ENCODE results near the gene GGTA1. TPM values are rescaled to one million over a fixed set of nuclear protein-coding genes. Genes with fewer than 3 reads are reported as not detected.
"Not testable (repeated sequence)": the region's sequence is repeated elsewhere in the genome, so short reads cannot be mapped to it uniquely, and the experiment has no call there.

Gene GGTA1
- polyA plus RNA-seq, 1 of the 3 experiments (the other 2 are of a cell fraction) = 0.03 TPM

DNA sequence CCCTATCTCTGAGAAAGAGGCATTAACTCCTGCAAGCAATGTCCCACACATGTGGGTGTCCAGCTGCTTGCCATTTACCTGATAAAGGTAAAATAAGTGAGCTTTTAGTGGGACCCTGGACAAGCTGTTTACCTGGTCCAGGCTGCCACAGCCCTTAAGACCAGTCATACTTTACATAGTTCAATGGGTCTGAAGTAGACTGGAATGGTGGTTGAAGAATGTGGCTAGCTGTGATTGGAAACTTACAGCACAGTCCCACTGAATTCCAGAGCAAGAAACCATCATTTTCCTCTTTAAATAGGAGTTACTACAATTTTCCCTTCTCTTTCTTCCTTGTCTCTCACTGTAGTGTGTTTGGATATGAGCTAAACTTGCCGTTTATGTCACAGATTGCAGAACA is 60.6 kb downstream of the GGTA1 start:
- no peaks in the 10 kb centered on the region for H3F3A ChIP-seq (replicated peaks; ENCODE audit: insufficient read depth)
- DNase-seq = no peak
- TF ChIP-seq GATA2 (CRISPR knock-in tag; IDR thresholded peaks at IDR 0.05) (no peak), JUND (IDR thresholded peaks at IDR 0.05) (no peak)
- TF ChIP-seq, protein P1, sequence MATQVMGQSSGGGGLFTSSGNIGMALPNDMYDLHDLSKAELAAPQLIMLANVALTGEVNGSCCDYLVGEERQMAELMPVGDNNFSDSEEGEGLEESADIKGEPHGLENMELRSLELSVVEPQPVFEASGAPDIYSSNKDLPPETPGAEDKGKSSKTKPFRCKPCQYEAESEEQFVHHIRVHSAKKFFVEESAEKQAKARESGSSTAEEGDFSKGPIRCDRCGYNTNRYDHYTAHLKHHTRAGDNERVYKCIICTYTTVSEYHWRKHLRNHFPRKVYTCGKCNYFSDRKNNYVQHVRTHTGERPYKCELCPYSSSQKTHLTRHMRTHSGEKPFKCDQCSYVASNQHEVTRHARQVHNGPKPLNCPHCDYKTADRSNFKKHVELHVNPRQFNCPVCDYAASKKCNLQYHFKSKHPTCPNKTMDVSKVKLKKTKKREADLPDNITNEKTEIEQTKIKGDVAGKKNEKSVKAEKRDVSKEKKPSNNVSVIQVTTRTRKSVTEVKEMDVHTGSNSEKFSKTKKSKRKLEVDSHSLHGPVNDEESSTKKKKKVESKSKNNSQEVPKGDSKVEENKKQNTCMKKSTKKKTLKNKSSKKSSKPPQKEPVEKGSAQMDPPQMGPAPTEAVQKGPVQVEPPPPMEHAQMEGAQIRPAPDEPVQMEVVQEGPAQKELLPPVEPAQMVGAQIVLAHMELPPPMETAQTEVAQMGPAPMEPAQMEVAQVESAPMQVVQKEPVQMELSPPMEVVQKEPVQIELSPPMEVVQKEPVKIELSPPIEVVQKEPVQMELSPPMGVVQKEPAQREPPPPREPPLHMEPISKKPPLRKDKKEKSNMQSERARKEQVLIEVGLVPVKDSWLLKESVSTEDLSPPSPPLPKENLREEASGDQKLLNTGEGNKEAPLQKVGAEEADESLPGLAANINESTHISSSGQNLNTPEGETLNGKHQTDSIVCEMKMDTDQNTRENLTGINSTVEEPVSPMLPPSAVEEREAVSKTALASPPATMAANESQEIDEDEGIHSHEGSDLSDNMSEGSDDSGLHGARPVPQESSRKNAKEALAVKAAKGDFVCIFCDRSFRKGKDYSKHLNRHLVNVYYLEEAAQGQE (IDR thresholded peaks at IDR 0.05; ENCODE audit: low read depth, low read length) = no peak
- CTCF ChIA-PET = interaction anchor here (0.9 to 3.6 kb wide), 7 partner anchors 13 to 226 kb away, joined by 3 to 17 read pairs (median 5); no protein-coding TSS in a partner anchor
- no peak overlapping the region for H3K4me3 ChIP-seq (ENCODE audit: low read depth in 2 of 2, low read length in 1 of 2)
- no peaks in the 10 kb centered on the region for H3K9me3 ChIP-seq
- no peak overlapping the region for H3K4me2 ChIP-seq
- H3K36me3 ChIP-seq (replicated peaks in 1 of 2; ENCODE audit: control insufficient read depth in 1 of 2, insufficient read depth in 2 of 2, low read length in 1 of 2) = no peaks in the 10 kb centered on the region
- H3K79me2 ChIP-seq (ENCODE audit: insufficient read depth) = no peaks in the 10 kb centered on the region
- H4K20me1 ChIP-seq (ENCODE audit: insufficient read depth) = no peaks in the 10 kb centered on the region
- H3K9me2 ChIP-seq = no peaks in the 10 kb centered on the region
- no peak overlapping the region for H3K9ac ChIP-seq
- no peaks in the 10 kb centered on the region for H3K4me1 ChIP-seq (ENCODE audit: control insufficient read depth in 1 of 2, insufficient read depth in 2 of 2, low read depth in 1 of 2, low read length in 1 of 2)
- POLR2A ChIA-PET = no interaction called here
- WGBS (ENCODE audit: low lambda C conversion rate) = 69% methylated on average over 1 of the region's 1 CpG
- H3K27me3 ChIP-seq (ENCODE audit: insufficient read depth) = peaks cover 17% of the 10 kb centered on the region; the same call in 1 of the 2 replicates
- no peak overlapping the region for H2AFZ ChIP-seq (ENCODE audit: low read depth)
- no peak overlapping the region for H3K27ac ChIP-seq (ENCODE audit: low read depth in 2 of 2, low read length in 1 of 2)

DNA sequence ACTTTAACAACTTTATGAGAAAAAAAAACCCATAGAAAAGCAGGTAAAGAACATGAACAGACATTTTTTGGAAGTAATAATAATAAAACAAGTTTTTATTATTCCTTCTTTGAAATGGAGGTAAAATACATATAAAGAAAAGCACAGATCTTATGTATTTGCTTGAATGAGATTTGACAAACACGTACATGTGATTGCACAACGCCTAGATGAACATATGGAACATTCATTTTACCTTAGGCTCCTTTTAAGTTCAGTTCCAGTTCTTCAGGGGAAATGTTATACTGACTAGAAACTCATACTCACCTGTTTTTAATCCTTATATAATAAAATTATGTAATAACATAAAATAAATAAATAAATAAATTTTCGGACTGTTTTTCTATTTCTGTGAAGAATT is 61.8 kb downstream of the GGTA1 start:
- Histone ChIP-seq H3K36me3 (replicated peaks in 1 of 2; ENCODE audit: control insufficient read depth in 1 of 2, insufficient read depth in 2 of 2, low read length in 1 of 2) (no peaks in the 10 kb centered on the region), H3K9me2 (no peaks in the 10 kb centered on the region), H3K27me3 (ENCODE audit: insufficient read depth) (peaks cover 17% of the 10 kb centered on the region; the same call in 1 of the 2 replicates), H3K27ac (ENCODE audit: low read depth in 2 of 2, low read length in 1 of 2) (no peak overlapping the region), H3K4me3 (ENCODE audit: low read depth in 2 of 2, low read length in 1 of 2) (no peak overlapping the region), H3F3A (replicated peaks; ENCODE audit: insufficient read depth) (no peaks in the 10 kb centered on the region), H3K9me3 (no peaks in the 10 kb centered on the region), H4K20me1 (ENCODE audit: insufficient read depth) (no peaks in the 10 kb centered on the region), H2AFZ (ENCODE audit: low read depth) (no peak overlapping the region), H3K4me1 (ENCODE audit: control insufficient read depth in 1 of 2, insufficient read depth in 2 of 2, low read depth in 1 of 2, low read length in 1 of 2) (no peaks in the 10 kb centered on the region), H3K4me2 (no peak overlapping the region), H3K79me2 (ENCODE audit: insufficient read depth) (no peaks in the 10 kb centered on the region), H3K9ac (no peak overlapping the region)
- no peak for TF ChIP-seq FOXJ3 (CRISPR knock-in tag; IDR thresholded peaks at IDR 0.05)
- no peak for TF ChIP-seq EZH2phosphoT487 (IDR thresholded peaks at IDR 0.05; ENCODE audit: borderline replicate concordance, low read depth)
- no peak for TF ChIP-seq CTCF (IDR thresholded peaks at IDR 0.05)
- no peak for TF ChIP-seq NFIC (IDR thresholded peaks at IDR 0.05; ENCODE audit: borderline replicate concordance)
- TF ChIP-seq MEF2A (IDR thresholded peaks at IDR 0.05; ENCODE audit: borderline replicate concordance, low read depth) = no peak
- TF ChIP-seq POLR2AphosphoS5 (IDR thresholded peaks at IDR 0.05; ENCODE audit: low read depth, low read length) = no peak
- no peak for TF ChIP-seq CHD2 (IDR thresholded peaks at IDR 0.05; ENCODE audit: low read length, partially characterized antibody)
- TF ChIP-seq, protein P1 (IDR thresholded peaks at IDR 0.05; ENCODE audit: low read depth, low read length) = no peak
- TF ChIP-seq, protein P2, sequence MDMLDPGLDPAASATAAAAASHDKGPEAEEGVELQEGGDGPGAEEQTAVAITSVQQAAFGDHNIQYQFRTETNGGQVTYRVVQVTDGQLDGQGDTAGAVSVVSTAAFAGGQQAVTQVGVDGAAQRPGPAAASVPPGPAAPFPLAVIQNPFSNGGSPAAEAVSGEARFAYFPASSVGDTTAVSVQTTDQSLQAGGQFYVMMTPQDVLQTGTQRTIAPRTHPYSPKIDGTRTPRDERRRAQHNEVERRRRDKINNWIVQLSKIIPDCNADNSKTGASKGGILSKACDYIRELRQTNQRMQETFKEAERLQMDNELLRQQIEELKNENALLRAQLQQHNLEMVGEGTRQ (IDR thresholded peaks at IDR 0.05; ENCODE audit: borderline replicate concordance, low read depth, low read length) = no peak
- no peak for DNase-seq
- ChIA-PET POLR2A (no interaction called here), CTCF (no interaction called here)
- WGBS (ENCODE audit: low lambda C conversion rate) = 66% methylated on average over 3 of the region's 3 CpGs

- H3K79me2 ChIP-seq (ENCODE audit: insufficient read depth); H3K27me3 ChIP-seq (ENCODE audit: insufficient read depth); H4K20me1 ChIP-seq (ENCODE audit: insufficient read depth); H3K9ac ChIP-seq; DNase-seq; H3K4me2 ChIP-seq; H3K4me3 ChIP-seq (ENCODE audit: low read depth in 2 of 2, low read length in 1 of 2); H3K9me3 ChIP-seq; H3K27ac ChIP-seq (ENCODE audit: low read depth in 2 of 2, low read length in 1 of 2); H3K4me1 ChIP-seq (ENCODE audit: control insufficient read depth in 1 of 2, insufficient read depth in 2 of 2, low read depth in 1 of 2, low read length in 1 of 2); H3K36me3 ChIP-seq (replicated peaks in 1 of 2; ENCODE audit: control insufficient read depth in 1 of 2, insufficient read depth in 2 of 2, low read length in 1 of 2); H3F3A ChIP-seq (replicated peaks; ENCODE audit: insufficient read depth); POLR2A ChIA-PET; H2AFZ ChIP-seq (ENCODE audit: low read depth); H3K9me2 ChIP-seq: not testable (repeated sequence)
- WGBS (ENCODE audit: low lambda C conversion rate) = 81% methylated on average over 3 of the region's 3 CpGs
- CTCF ChIA-PET = interaction anchor here (0.6 kb wide), 1 partner anchor 358 kb away, joined by 3 read pairs; no protein-coding TSS in a partner anchor
Observed at GRCh38 chr9:121437046-121437445, 62.6 kb downstream of the GGTA1 start.

All from SK-N-SH (cell line).